Mesangial cell (primary cell): ENCODE data around the gene KIAA0232. TPM values are rescaled to one million over a fixed set of nuclear protein-coding genes. Genes with fewer than 3 reads are reported as not detected.

Source experiments
- total RNA-seq: library from RNA; depleted of rRNA; stranded (reverse); fragments of >200 nt; gene quantifications from 2 replicates; pipeline ENCODE4 v1.2.3, GENCODE V29; 2015

Gene KIAA0232
- total RNA-seq = 12.9 and 19.3 TPM in 2 replicates

GRCh38 chr4:6782147-6782845 lies at the start of gene KIAA0232:
Gene KIAA0232 (plus strand): TSS chr4:6782727. CDS start chr4:6824454, 41,727 bp downstream.

GRCh38 chr4:6909113-6909969 lies 126.8 kb downstream of the KIAA0232 start, which contains the start of gene TBC1D14:
Gene TBC1D14 (plus strand): TSS chr4:6909826. CDS start chr4:6923390, 13,564 bp downstream.

Other genes with a start within 250 kb of the KIAA0232 start
- gene MAN2B2, start 207.5 kb upstream of the KIAA0232 start, total RNA-seq = 19.2 and 49.6 TPM in 2 replicates
- 164 and 219 TPM in 2 replicates for gene MRFAP1, start 142.0 kb upstream of the KIAA0232 start, total RNA-seq
- not detected in 2 replicates for gene S100P, start 88.8 kb upstream of the KIAA0232 start, total RNA-seq
- 19.5 and 21.5 TPM in 2 replicates for gene MRFAP1L1, start 72.9 kb upstream of the KIAA0232 start, total RNA-seq
- 20.9 and 23.5 TPM in 2 replicates for gene BLOC1S4, start 66.6 kb upstream of the KIAA0232 start, total RNA-seq
- gene TBC1D14, start 127.1 kb downstream of the KIAA0232 start, total RNA-seq = 30.8 and 41.3 TPM in 2 replicates